CD14-positive monocyte (primary cell): ENCODE measurements around the gene KIF21A. TPM values are rescaled to one million over a fixed set of nuclear protein-coding genes. Genes with fewer than 3 reads are reported as not detected.

Source experiments
- DNase-seq, 3 donors: peaks; one replicate each; pipeline ENCODE4 v3.0.0-alpha.2; 2011 to 2022
- H2AFZ ChIP-seq: 2 replicates; pipeline ENCODE4 v1.6.0; 2012; ENCODE audit warnings: mild to moderate bottlenecking, low read depth, low read length, inconsistent platforms; ENCODE audit not compliant: insufficient read depth, poor library complexity, severe bottlenecking
- H3K27ac ChIP-seq, 2 donors: 1 replicate in 1 of 2; 2 replicates in 1 of 2; pipeline ENCODE4 v1.5.1; 2012 to 2013; ENCODE audit warnings: low read length in 2 of 2, control low read depth in 1 of 2, inconsistent platforms in 1 of 2, low read depth in 1 of 2, mild to moderate bottlenecking in 1 of 2
- H3K27me3 ChIP-seq, 2 donors: one replicate each; pipeline versions ENCODE4 v1.6.0 to v1.6.1; 2011 to 2013; ENCODE audit warnings: low read length in 2 of 2; ENCODE audit not compliant: control insufficient read depth in 2 of 2, insufficient read depth in 2 of 2
- H3K36me3 ChIP-seq, 2 donors: replicated peaks in 1 of 2; 1 replicate in 1 of 2; 2 replicates in 1 of 2; pipeline versions ENCODE4 v1.5.1 to v1.6.1; 2012 to 2013; ENCODE audit warnings: low read length in 2 of 2, control low read depth in 1 of 2, inconsistent platforms in 1 of 2, mild to moderate bottlenecking in 1 of 2; ENCODE audit not compliant: insufficient read depth in 2 of 2, control insufficient read depth in 1 of 2
- H3K4me1 ChIP-seq, 2 donors: 1 replicate in 1 of 2; 2 replicates in 1 of 2; pipeline versions ENCODE4 v1.5.1 to v1.6.1; 2012 to 2013; ENCODE audit warnings: low read length in 2 of 2, control low read depth in 1 of 2, inconsistent platforms in 1 of 2, mild to moderate bottlenecking in 1 of 2, moderate library complexity in 1 of 2; ENCODE audit not compliant: insufficient read depth in 2 of 2, control insufficient read depth in 1 of 2
- H3K4me2 ChIP-seq: replicated peaks from 2 replicates; pipeline ENCODE3; 2012; ENCODE audit warnings: low read length, moderate library complexity, mild to moderate bottlenecking; ENCODE audit not compliant: poor library complexity, severe bottlenecking; ENCODE audit errors: extremely low read depth
- H3K4me3 ChIP-seq, 3 experiments: fragments of 200-600 bp in 1 of 3; sonication (generic) in 1 of 3; replicated peaks in 1 of 3; 1 replicate in 2 of 3; 2 replicates in 1 of 3; pipeline ENCODE4 v1.5.1; 2011 to 2013; ENCODE audit warnings: low read length in 3 of 3, mild to moderate bottlenecking in 3 of 3, control low read depth in 2 of 3, low read depth in 2 of 3, inconsistent platforms in 1 of 3, moderate library complexity in 1 of 3
- H3K79me2 ChIP-seq: 2 replicates; pipeline ENCODE4 v1.6.0; 2012; ENCODE audit warnings: mild to moderate bottlenecking, control low read depth, inconsistent platforms, low read length, moderate library complexity; ENCODE audit not compliant: insufficient read depth
- H3K9ac ChIP-seq: 2 replicates; pipeline ENCODE4 v1.6.0; 2017; ENCODE audit warnings: low read length, mild to moderate bottlenecking; ENCODE audit not compliant: insufficient read depth, poor library complexity, severe bottlenecking
- H3K9me3 ChIP-seq, 2 donors: replicated peaks in 1 of 2; 1 replicate in 1 of 2; 2 replicates in 1 of 2; pipeline versions ENCODE4 v1.5.1 to v1.6.1; 2012 to 2013; ENCODE audit warnings: low read length in 2 of 2, control low read depth in 1 of 2; ENCODE audit not compliant: control insufficient read depth in 1 of 2, insufficient read depth in 1 of 2
- H4K20me1 ChIP-seq: 2 replicates; pipeline ENCODE4 v1.6.0; 2012; ENCODE audit warnings: mild to moderate bottlenecking, low read length, control low read depth, moderate library complexity; ENCODE audit not compliant: insufficient read depth
- H3K27ac Mint-ChIP-seq, 7 donors: one replicate each; pipeline ENCODE4 v1.8.0; 2020; ENCODE audit warnings: mild to moderate bottlenecking in 7 of 7, mixed read lengths in 7 of 7, moderate library complexity in 6 of 7, inconsistent platforms in 2 of 7
- H3K27me3 Mint-ChIP-seq, 3 donors: one replicate each; pipeline ENCODE4 v1.8.0; 2021 to 2022; ENCODE audit warnings: low read depth in 3 of 3, mild to moderate bottlenecking in 3 of 3, mixed read lengths in 3 of 3, moderate library complexity in 3 of 3, inconsistent platforms in 1 of 3
- H3K36me3 Mint-ChIP-seq, 2 donors: one replicate each; pipeline ENCODE4 v1.8.0; 2020; ENCODE audit warnings: mixed read lengths in 2 of 2, inconsistent platforms in 1 of 2, mild to moderate bottlenecking in 1 of 2
- H3K4me1 Mint-ChIP-seq: one replicate; pipeline ENCODE4 v1.8.0; 2020; ENCODE audit warnings: mild to moderate bottlenecking, mixed read lengths
- H3K4me3 Mint-ChIP-seq, 2 donors: one replicate each; pipeline ENCODE4 v1.8.0; 2020; ENCODE audit warnings: mild to moderate bottlenecking in 2 of 2, mixed read lengths in 2 of 2, moderate library complexity in 1 of 2
- H3K9me3 Mint-ChIP-seq, 7 donors: one replicate each; pipeline ENCODE4 v1.8.0; 2020 to 2022; ENCODE audit warnings: mixed read lengths in 7 of 7, mild to moderate bottlenecking in 6 of 7, moderate library complexity in 6 of 7, inconsistent platforms in 2 of 7
- CTCF ChIP-seq: fragments of 200-600 bp; IDR thresholded peaks from one replicate; pipeline ENCODE4 v1.8.0; 2022; ENCODE audit warnings: antibody characterized with exemption, mild to moderate bottlenecking
- WGBS: methylation state at CpG from one replicate; pipeline ENCODE4 v1.1.5; 2013; ENCODE audit warnings: missing lambda C conversion rate; ENCODE audit not compliant: insufficient coverage; 5-methylcytosine and 5-hydroxymethylcytosine counted together
- intact Hi-C, 2 donors: fragments of 100-400 bp; cut with micrococcal nuclease; formaldehyde crosslinking; loops; one replicate each; pipeline versions ENCODE4 v1.15.0 to v1.15.1; 2023
- polyA plus RNA-seq, 3 donors: library from polyadenylated mRNA; depleted of rRNA in 1 of 3; unstranded in 2 of 3; stranded (reverse) in 1 of 3; fragments of 300-500 nt in 2 of 3; fragments of >200 nt in 1 of 3; fragmentation: Illumina TruSeq in 2 of 3; gene quantifications; 1 replicate in 2 of 3; 2 replicates in 1 of 3; pipeline ENCODE4 v1.2.3, GENCODE V29; 2012 to 2021

KIF21A gene
- polyA plus RNA-seq, 3 donors = 0.03 to 0.05 TPM; not detected in 1

GRCh38 chr12:39375206-39375808 is 67.6 kb downstream of the KIF21A start:
- no peaks in the 10 kb centered on the region for H3K79me2 ChIP-seq
- no peaks in the 10 kb centered on the region for H3K4me1 ChIP-seq
- no peaks in the 10 kb centered on the region for H3K27me3 ChIP-seq
- Mint-ChIP-seq H3K4me3 (no peak overlapping the region), H3K27ac (no peak overlapping the region), H3K27me3 (no peaks in the 10 kb centered on the region), H3K4me1 (peaks cover 1% of the 10 kb centered on the region), H3K36me3 (no peaks in the 10 kb centered on the region), H3K9me3 (peaks cover 0 to 3% (median 1%) of the 10 kb centered on the region in 7 donors)
- H3K4me2 ChIP-seq = no peak overlapping the region
- H3K9me3 ChIP-seq = no peaks in the 10 kb centered on the region
- no peak for DNase-seq
- no peak for TF ChIP-seq CTCF
- no peak overlapping the region for H2AFZ ChIP-seq
- H3K4me3 ChIP-seq = no peak overlapping the region
- H4K20me1 ChIP-seq = no peaks in the 10 kb centered on the region
- H3K27ac ChIP-seq = no peak overlapping the region
- WGBS = no CpG with 5 or more reads among the region's 2 CpGs
- intact Hi-C loops = no loop called here
- no peak overlapping the region for H3K9ac ChIP-seq
- no peaks in the 10 kb centered on the region for H3K36me3 ChIP-seq

- Histone ChIP-seq H3K9me3 (no peaks in the 10 kb centered on the region), H3K27ac (no peak overlapping the region), H4K20me1 (no peaks in the 10 kb centered on the region), H2AFZ (no peak overlapping the region), H3K36me3 (no peaks in the 10 kb centered on the region), H3K79me2 (no peaks in the 10 kb centered on the region), H3K9ac (no peak overlapping the region), H3K27me3 (no peaks in the 10 kb centered on the region), H3K4me1 (no peaks in the 10 kb centered on the region), H3K4me3 (no peak overlapping the region), H3K4me2 (no peak overlapping the region)
- H3K36me3 Mint-ChIP-seq = no peaks in the 10 kb centered on the region
- H3K4me1 Mint-ChIP-seq = peaks cover 1% of the 10 kb centered on the region
- intact Hi-C loops = no loop called here
- TF ChIP-seq CTCF = no peak
- H3K27ac Mint-ChIP-seq = no peak overlapping the region
- 88% methylated on average over 1 of the region's 2 CpGs for WGBS
- no peaks in the 10 kb centered on the region for H3K27me3 Mint-ChIP-seq
- DNase-seq = no peak
- no peak overlapping the region for H3K4me3 Mint-ChIP-seq
- peaks cover 0 to 3% (median 1%) of the 10 kb centered on the region in 7 donors for H3K9me3 Mint-ChIP-seq
Measured at GRCh38 chr12:39372929-39373328, 70.0 kb downstream of the KIF21A start.
